Neural cell (in vitro differentiated cells): Measurements from ENCODE around the gene SLAMF7. TPM values are rescaled to one million over a fixed set of nuclear protein-coding genes. Genes with fewer than 3 reads are reported as not detected.

Experiments used
- H2AFZ ChIP-seq: fragments of 200-600, 300-800 bp; sonication (generic), shearing (Covaris generic); 2 replicates; pipeline ENCODE4 v1.6.0; 2014; ENCODE audit warnings: low read depth, mild to moderate bottlenecking, antibody characterized with exemption, low read length, moderate library complexity
- H3F3A ChIP-seq: fragments of 200-600 bp; shearing (Covaris generic); 2 replicates; pipeline ENCODE4 v1.6.1; 2016; ENCODE audit warnings: mild to moderate bottlenecking, moderate library complexity, mixed read lengths, antibody characterized with exemption, low read length; ENCODE audit not compliant: insufficient read depth, poor library complexity, severe bottlenecking
- H3K27ac ChIP-seq: fragments of 200-600, 300-800 bp; sonication (generic), shearing (Covaris generic); 2 replicates; pipeline ENCODE4 v1.5.1; 2014; ENCODE audit warnings: mild to moderate bottlenecking, low read length, moderate library complexity
- H3K27me3 ChIP-seq: fragments of 300-800, 200-600 bp; sonication (generic), shearing (Covaris generic); 2 replicates; pipeline ENCODE4 v1.6.0; 2014; ENCODE audit warnings: mild to moderate bottlenecking, low read depth, low read length, moderate library complexity; ENCODE audit not compliant: insufficient read depth
- H3K36me3 ChIP-seq: fragments of 300-800, 200-600 bp; sonication (generic), shearing (Covaris generic); 2 replicates; pipeline ENCODE4 v1.5.1; 2014; ENCODE audit warnings: mild to moderate bottlenecking, antibody characterized with exemption, low read length, moderate library complexity; ENCODE audit not compliant: insufficient read depth
- H3K4me2 ChIP-seq: fragments of 300-800, 200-600 bp; sonication (generic), shearing (Covaris generic); 2 replicates; pipeline ENCODE4 v1.6.0; 2014; ENCODE audit warnings: mild to moderate bottlenecking, low read length
- H3K4me3 ChIP-seq: fragments of 300-800, 200-600 bp; sonication (generic), shearing (Covaris generic); 2 replicates; pipeline ENCODE4 v1.5.1; 2014; ENCODE audit warnings: mild to moderate bottlenecking, low read length, moderate library complexity
- H3K79me2 ChIP-seq: fragments of 200-600 bp; shearing (Covaris generic); replicated peaks from 2 replicates; pipeline ENCODE4 v1.6.0; 2014; ENCODE audit warnings: mild to moderate bottlenecking, low read length, moderate library complexity; ENCODE audit not compliant: insufficient read depth
- H3K9ac ChIP-seq: fragments of 300-800, 200-600 bp; sonication (generic), shearing (Covaris generic); 2 replicates; pipeline ENCODE4 v1.6.1; 2016; ENCODE audit warnings: mild to moderate bottlenecking, low read length, mixed read lengths
- H3K9me2 ChIP-seq: fragments of 200-600 bp; shearing (Covaris generic); 2 replicates; pipeline ENCODE4 v1.6.1; 2016; ENCODE audit warnings: mild to moderate bottlenecking, low read length, mixed read lengths; ENCODE audit not compliant: insufficient read depth
- H3K9me3 ChIP-seq: fragments of 200-600, 300-800 bp; sonication (generic), shearing (Covaris generic); 2 replicates; pipeline ENCODE4 v1.6.1; 2016; ENCODE audit warnings: mild to moderate bottlenecking, mixed run types, low read length, moderate library complexity, mixed read lengths
- H4K20me1 ChIP-seq: fragments of 200-600 bp; shearing (Covaris generic); 2 replicates; pipeline ENCODE4 v1.6.1; 2016; ENCODE audit warnings: mild to moderate bottlenecking, mixed run types; ENCODE audit not compliant: insufficient read depth
- CTCF ChIP-seq: fragments of 450-650 bp; IDR thresholded peaks from 2 replicates; pipeline ENCODE4 v1.5.1; 2014; ENCODE audit warnings: antibody characterized with exemption, mild to moderate bottlenecking, moderate library complexity; ENCODE audit not compliant: poor library complexity, severe bottlenecking
- EP300 ChIP-seq: fragments of 450-650 bp; conservative IDR thresholded peaks from 2 replicates; pipeline ENCODE4 v1.6.1; 2014; ENCODE audit warnings: antibody characterized with exemption, mild to moderate bottlenecking, moderate library complexity; ENCODE audit not compliant: poor library complexity, severe bottlenecking
- EZH2 ChIP-seq: fragments of 200-600, 300-800 bp; shearing (Covaris generic), sonication (generic); IDR thresholded peaks from 2 replicates; pipeline ENCODE4 v1.6.1; 2014; ENCODE audit warnings: antibody characterized with exemption, low read length, borderline replicate concordance, mild to moderate bottlenecking; ENCODE audit not compliant: insufficient read depth, poor library complexity, severe bottlenecking
- MXI1 ChIP-seq: fragments of 450-650 bp; conservative IDR thresholded peaks from 2 replicates; pipeline ENCODE4 v1.6.1; 2014; ENCODE audit warnings: antibody characterized with exemption, mild to moderate bottlenecking; ENCODE audit not compliant: poor library complexity, severe bottlenecking
- POLR2AphosphoS5 ChIP-seq: IDR thresholded peaks from 2 replicates; pipeline ENCODE4 v1.6.1; 2012
- RAD21 ChIP-seq: fragments of 450-650 bp; conservative IDR thresholded peaks from 2 replicates; pipeline ENCODE4 v1.6.1; 2014; ENCODE audit warnings: antibody characterized with exemption, mild to moderate bottlenecking, moderate library complexity
- REST ChIP-seq: IDR thresholded peaks from 2 replicates; pipeline ENCODE4 v1.6.1; 2012; ENCODE audit warnings: borderline replicate concordance
- SMC3 ChIP-seq: fragments of 450-650 bp; conservative IDR thresholded peaks from 2 replicates; pipeline ENCODE4 v1.6.1; 2014; ENCODE audit warnings: antibody characterized with exemption, mild to moderate bottlenecking, moderate library complexity; ENCODE audit not compliant: poor library complexity
- TAF1 ChIP-seq: IDR thresholded peaks from 2 replicates; pipeline ENCODE4 v1.6.1; 2012; ENCODE audit warnings: low read depth
- polyA plus RNA-seq: library from polyadenylated mRNA; depleted of rRNA; stranded (reverse); fragments of >200 nt; gene quantifications from 2 replicates; pipeline ENCODE4 v1.2.3, GENCODE V29; 2014

Gene SLAMF7
- polyA plus RNA-seq, 1 donor from 2014 or later: not detected

GRCh38 chr1:160759740-160760139 is 20.7 kb downstream of the SLAMF7 start:
- Histone ChIP-seq H3K27me3 (no peaks in the 10 kb centered on the region), H3K36me3 (no peaks in the 10 kb centered on the region), H2AFZ (no peak overlapping the region), H4K20me1 (no peaks in the 10 kb centered on the region), H3K4me2 (no peak overlapping the region), H3K9ac (no peak overlapping the region), H3K9me3 (no peaks in the 10 kb centered on the region), H3K9me2 (no peaks in the 10 kb centered on the region), H3K27ac (no peak overlapping the region), H3K79me2 (no peaks in the 10 kb centered on the region), H3K4me3 (no peak overlapping the region), H3F3A (no peaks in the 10 kb centered on the region)
- TF ChIP-seq CTCF (no peak), EP300 (no peak), POLR2AphosphoS5 (no peak), TAF1 (no peak), MXI1 (no peak)

GRCh38 chr1:160761046-160761445 is 22.0 kb downstream of the SLAMF7 start:
- no peaks in the 10 kb centered on the region for H4K20me1 ChIP-seq
- H3K9me3 ChIP-seq: no peaks in the 10 kb centered on the region
- no peaks in the 10 kb centered on the region for H3K79me2 ChIP-seq
- no peak overlapping the region for H3K27ac ChIP-seq
- H3F3A ChIP-seq: no peaks in the 10 kb centered on the region
- no peak overlapping the region for H3K9ac ChIP-seq
- H3K36me3 ChIP-seq: no peaks in the 10 kb centered on the region
- H3K4me3 ChIP-seq: no peak overlapping the region
- H3K9me2 ChIP-seq: no peaks in the 10 kb centered on the region
- H3K27me3 ChIP-seq: no peaks in the 10 kb centered on the region
- H3K4me2 ChIP-seq: no peak overlapping the region
- TF ChIP-seq EP300: no peak
- TF ChIP-seq MXI1: no peak
- no peak for TF ChIP-seq REST
- TF ChIP-seq RAD21: no peak
- TF ChIP-seq CTCF: no peak
- TF ChIP-seq SMC3: no peak
- TF ChIP-seq TAF1: no peak
- TF ChIP-seq POLR2AphosphoS5: no peak
- TF ChIP-seq EZH2: no peak
- no peak overlapping the region for H2AFZ ChIP-seq
